ENCODE data around the gene OTP.
"Not testable (repeated sequence)": the region's sequence is repeated elsewhere in the genome, so short reads cannot be mapped to it uniquely, and the experiment has no call there.

OTP gene

GRCh38 chr5:77638763-77639671 is 504 bp upstream of the OTP start:
- DNase-seq, result no peak

- no peak for DNase-seq
These were observed 1.1 kb downstream of the OTP start for GRCh38 chr5:77637170-77637997.

- DNase-seq, result no peak
These were observed 1.8 kb downstream of the OTP start for GRCh38 chr5:77636641-77637169.

- DNase-seq, result no peak
These were observed 2.4 kb downstream of the OTP start for GRCh38 chr5:77635917-77636640.

- DNase-seq, result no peak
These were observed 3.2 kb downstream of the OTP start for GRCh38 chr5:77635067-77635916.

GRCh38 chr5:77633709-77634108 is 4.8 kb downstream of the OTP start:
- DNase-seq, result no peak

- no peak for DNase-seq
These were observed 5.3 kb downstream of the OTP start for GRCh38 chr5:77633207-77633675.

GRCh38 chr5:77632526-77633206 is 5.8 kb downstream of the OTP start:
- no peak for DNase-seq

GRCh38 chr5:77630114-77630680 is 8.3 kb downstream of the OTP start:
- DNase-seq, result no peak

GRCh38 chr5:77629509-77630113 is 8.9 kb downstream of the OTP start:
- no peak for DNase-seq

GRCh38 chr5:77628840-77629508 is 9.5 kb downstream of the OTP start:
- DNase-seq, result no peak

GRCh38 chr5:77627869-77628674 is 10.4 kb downstream of the OTP start:
- no peak for DNase-seq

- no peak for DNase-seq
These were observed 15.2 kb downstream of the OTP start for GRCh38 chr5:77623203-77623740.

GRCh38 chr5:77621440-77621839 is 17.1 kb downstream of the OTP start:
- no peak for DNase-seq

GRCh38 chr5:77620405-77620804 is 18.1 kb downstream of the OTP start:
- no peak for DNase-seq

GRCh38 chr5:77616920-77617319 is 21.6 kb downstream of the OTP start:
- no peak for DNase-seq

GRCh38 chr5:77608927-77609326 is 29.6 kb downstream of the OTP start:
- not testable (repeated sequence) for DNase-seq

- no peak for DNase-seq
These were observed 31.2 kb downstream of the OTP start for GRCh38 chr5:77607324-77607723.

GRCh38 chr5:77606279-77606678 is 32.2 kb downstream of the OTP start:
- DNase-seq, result no peak
